Measurements from ENCODE around the gene GJB4. TPM values are rescaled to one million over a fixed set of nuclear protein-coding genes. Genes with fewer than 3 reads are reported as not detected.

Gene GJB4
- polyA plus RNA-seq (2012; ENCODE audit: low read depth, missing spikeins): not detected

DNA sequence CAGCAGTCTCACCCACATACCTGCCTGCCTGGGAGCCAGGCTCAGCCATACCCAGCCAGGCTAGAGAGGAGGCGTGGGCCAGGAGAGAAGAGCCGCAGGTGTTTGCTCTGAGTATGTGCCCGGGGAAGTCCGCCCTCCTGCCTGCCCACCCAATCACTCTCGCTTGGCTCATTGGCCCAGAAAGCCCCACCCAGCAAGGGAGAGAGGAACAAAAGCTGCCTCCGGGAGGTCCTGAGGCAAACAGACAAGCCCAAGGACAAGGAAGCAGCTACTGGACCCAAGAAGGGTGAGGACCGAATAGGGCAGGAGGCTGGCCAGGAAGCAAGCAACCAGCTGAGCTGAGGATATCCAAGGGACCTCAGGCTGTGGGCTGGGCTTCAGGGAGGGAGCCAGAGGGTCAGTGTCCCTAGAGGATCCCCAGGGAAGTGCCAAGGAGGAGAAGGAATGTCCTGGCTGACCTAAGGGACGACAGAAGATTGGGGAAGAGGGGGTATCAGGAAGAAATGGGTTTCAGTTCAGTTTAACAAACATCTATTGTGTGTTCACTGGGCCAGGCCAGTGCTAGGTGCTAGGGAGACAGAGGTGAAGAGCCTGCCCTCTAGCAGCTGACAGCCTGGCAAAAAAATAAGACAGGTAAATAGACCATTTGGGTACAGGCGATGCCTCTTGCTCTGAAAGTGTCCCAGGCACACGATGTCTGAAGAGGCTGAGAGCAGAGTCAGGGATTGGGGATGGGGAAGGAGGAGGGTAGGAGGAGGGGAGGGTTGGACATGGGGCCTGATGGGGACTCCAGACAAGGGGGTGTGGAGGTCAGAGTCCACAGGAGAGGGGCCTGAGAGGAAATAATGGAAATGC, at the start of gene GJB4:
Gene GJB4 (plus strand): TSS at position 238 of the 855 bp plus-strand sequence. CDS start 1,515 bp downstream, outside the sequence.
- DNase-seq (ENCODE audit: insufficient read length, low spot score) (no peak), FAIRE-seq (no peak)
- TF ChIP-seq POLR2A (IDR thresholded peaks at IDR 0.05; ENCODE audit: low read depth, low read length): no peak
- TF ChIP-seq POLR2AphosphoS5 (IDR thresholded peaks at IDR 0.05; ENCODE audit: low read depth, low read length): no peak
- no peak for TF ChIP-seq SPI1 (IDR thresholded peaks at IDR 0.05; ENCODE audit: low read depth, low read length)
- no peak for TF ChIP-seq PAX5 (IDR thresholded peaks at IDR 0.05; ENCODE audit: insufficient read depth, low read length, severe bottlenecking)
- no peak for TF ChIP-seq POU2F2 (IDR thresholded peaks at IDR 0.05; ENCODE audit: low read depth, low read length)
- TF ChIP-seq TAF1 (IDR thresholded peaks at IDR 0.05; ENCODE audit: low read depth, low read length): no peak

DNA sequence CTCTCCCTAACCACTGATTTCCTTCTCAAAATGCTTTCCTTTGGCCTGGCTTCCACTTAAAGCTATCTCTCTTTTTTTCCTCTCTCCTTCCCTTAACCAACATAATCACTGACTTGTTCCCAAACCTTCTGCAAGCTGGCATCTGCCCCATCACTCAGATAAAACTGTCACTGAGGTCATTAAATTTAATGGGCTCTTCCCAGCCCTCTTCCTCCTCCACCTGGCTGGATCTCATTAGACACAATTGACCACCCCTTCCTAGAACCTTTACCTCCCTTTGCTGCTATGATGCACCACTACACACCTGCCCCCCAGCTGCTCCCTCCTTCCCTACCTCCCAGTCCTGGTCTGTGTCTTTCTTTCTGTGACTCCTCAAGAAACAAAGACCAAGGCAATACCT, 48.7 kb upstream of the GJB4 start:
- FAIRE-seq (no peak), DNase-seq (ENCODE audit: insufficient read length, low spot score) (no peak)

DNA sequence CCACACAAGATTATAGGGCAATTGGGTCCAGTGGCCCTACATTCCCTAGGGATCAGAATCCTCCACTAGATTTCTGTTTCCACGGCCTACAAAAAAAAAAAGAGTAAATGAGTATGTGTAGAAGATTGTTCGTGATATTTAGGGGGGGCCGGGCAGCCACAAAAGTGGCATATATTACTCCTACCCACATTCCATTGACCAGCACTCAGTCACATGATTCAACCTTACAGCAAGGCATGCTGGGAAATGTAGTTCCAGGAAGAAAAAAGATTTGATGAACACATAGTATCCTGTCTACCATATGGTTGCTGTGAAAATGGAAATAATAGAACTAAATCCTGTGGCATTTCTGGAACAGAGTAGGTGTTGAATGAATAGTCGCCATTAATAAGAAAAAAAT, 48.1 kb upstream of the GJB4 start:
- no peak for TF ChIP-seq SPI1 (IDR thresholded peaks at IDR 0.05; ENCODE audit: low read depth, low read length)
- TF ChIP-seq POU2F2 (IDR thresholded peaks at IDR 0.05; ENCODE audit: low read depth, low read length): no peak
- no peak for TF ChIP-seq PAX5 (IDR thresholded peaks at IDR 0.05; ENCODE audit: insufficient read depth, low read length, severe bottlenecking)
- no peak for TF ChIP-seq POLR2A (IDR thresholded peaks at IDR 0.05; ENCODE audit: low read depth, low read length)
- TF ChIP-seq TAF1 (IDR thresholded peaks at IDR 0.05; ENCODE audit: low read depth, low read length): no peak
- TF ChIP-seq POLR2AphosphoS5 (IDR thresholded peaks at IDR 0.05; ENCODE audit: low read depth, low read length): no peak
- DNase-seq (ENCODE audit: insufficient read length, low spot score): no peak
- no peak for FAIRE-seq

More for the DNA sequence above, 48.7 kb upstream of the GJB4 start:
- no peak for TF ChIP-seq SPI1 (IDR thresholded peaks at IDR 0.05; ENCODE audit: low read depth, low read length)
- TF ChIP-seq POU2F2 (IDR thresholded peaks at IDR 0.05; ENCODE audit: low read depth, low read length): no peak
- TF ChIP-seq TAF1 (IDR thresholded peaks at IDR 0.05; ENCODE audit: low read depth, low read length): no peak
- no peak for TF ChIP-seq PAX5 (IDR thresholded peaks at IDR 0.05; ENCODE audit: insufficient read depth, low read length, severe bottlenecking)
- TF ChIP-seq POLR2A (IDR thresholded peaks at IDR 0.05; ENCODE audit: low read depth, low read length): no peak
- no peak for TF ChIP-seq POLR2AphosphoS5 (IDR thresholded peaks at IDR 0.05; ENCODE audit: low read depth, low read length)

DNA sequence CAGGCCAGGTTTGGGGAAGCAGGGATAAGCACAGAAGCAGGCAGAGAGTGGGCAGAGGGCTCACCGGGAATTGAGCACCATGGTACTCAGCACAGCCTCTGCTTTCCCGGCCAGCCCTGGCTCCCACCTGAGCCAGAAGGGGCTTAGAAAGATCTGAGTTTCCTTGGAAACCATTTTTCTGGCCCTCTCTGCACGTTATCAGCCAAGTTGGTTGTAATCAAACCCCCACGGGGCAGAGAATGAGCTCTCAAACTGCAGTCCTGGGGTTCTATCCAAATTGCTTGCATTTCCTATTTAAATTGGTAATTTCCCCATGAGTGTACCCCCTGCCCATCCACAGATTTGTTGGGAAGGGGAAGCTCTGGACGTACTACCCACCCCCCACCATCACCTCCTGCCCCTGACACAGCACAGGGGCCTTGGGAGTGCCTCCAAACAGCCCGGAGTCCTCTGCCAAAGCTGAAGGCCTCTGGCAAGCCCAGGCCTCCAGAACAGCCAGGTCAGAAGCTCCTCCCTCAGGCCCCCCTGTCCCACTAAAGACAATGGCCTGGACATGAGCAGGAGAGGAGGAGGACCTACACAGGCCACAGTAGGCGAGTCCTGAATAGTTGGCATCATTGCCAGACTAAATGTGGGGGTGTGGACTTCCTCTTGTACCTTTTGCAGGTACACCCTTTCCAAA, 47.4 kb upstream of the GJB4 start:
- no peak for DNase-seq (ENCODE audit: insufficient read length, low spot score)
- no peak for FAIRE-seq
- no peak for TF ChIP-seq POLR2A (IDR thresholded peaks at IDR 0.05; ENCODE audit: low read depth, low read length)
- TF ChIP-seq POU2F2 (IDR thresholded peaks at IDR 0.05; ENCODE audit: low read depth, low read length): no peak
- TF ChIP-seq POLR2AphosphoS5 (IDR thresholded peaks at IDR 0.05; ENCODE audit: low read depth, low read length): no peak
- no peak for TF ChIP-seq PAX5 (IDR thresholded peaks at IDR 0.05; ENCODE audit: insufficient read depth, low read length, severe bottlenecking)
- no peak for TF ChIP-seq SPI1 (IDR thresholded peaks at IDR 0.05; ENCODE audit: low read depth, low read length)
- TF ChIP-seq TAF1 (IDR thresholded peaks at IDR 0.05; ENCODE audit: low read depth, low read length): no peak

DNA sequence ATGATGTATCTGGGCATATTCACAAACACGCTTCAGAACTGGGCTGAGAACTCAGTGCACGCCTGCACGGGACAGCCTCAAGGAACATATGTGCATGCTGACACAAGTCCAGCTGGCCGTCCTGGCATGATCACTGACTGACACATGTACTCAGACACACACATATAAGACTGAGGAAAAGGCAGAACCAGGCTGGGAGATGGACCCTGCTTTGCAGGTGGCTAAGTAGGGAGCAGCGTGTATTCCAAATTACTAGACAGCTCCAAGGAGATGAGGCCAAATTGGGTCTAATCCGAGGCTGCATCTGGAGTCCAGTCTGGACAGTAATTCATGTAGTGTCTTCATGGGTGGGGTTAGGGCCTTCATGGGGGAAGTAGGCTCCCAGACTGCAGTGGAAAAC, 46.1 kb upstream of the GJB4 start:
- DNase-seq (ENCODE audit: insufficient read length, low spot score) (no peak), FAIRE-seq (no peak)
- TF ChIP-seq SPI1 (IDR thresholded peaks at IDR 0.05; ENCODE audit: low read depth, low read length) (no peak), POLR2AphosphoS5 (IDR thresholded peaks at IDR 0.05; ENCODE audit: low read depth, low read length) (no peak), POLR2A (IDR thresholded peaks at IDR 0.05; ENCODE audit: low read depth, low read length) (no peak), PAX5 (IDR thresholded peaks at IDR 0.05; ENCODE audit: insufficient read depth, low read length, severe bottlenecking) (no peak), POU2F2 (IDR thresholded peaks at IDR 0.05; ENCODE audit: low read depth, low read length) (no peak), TAF1 (IDR thresholded peaks at IDR 0.05; ENCODE audit: low read depth, low read length) (no peak)

DNA sequence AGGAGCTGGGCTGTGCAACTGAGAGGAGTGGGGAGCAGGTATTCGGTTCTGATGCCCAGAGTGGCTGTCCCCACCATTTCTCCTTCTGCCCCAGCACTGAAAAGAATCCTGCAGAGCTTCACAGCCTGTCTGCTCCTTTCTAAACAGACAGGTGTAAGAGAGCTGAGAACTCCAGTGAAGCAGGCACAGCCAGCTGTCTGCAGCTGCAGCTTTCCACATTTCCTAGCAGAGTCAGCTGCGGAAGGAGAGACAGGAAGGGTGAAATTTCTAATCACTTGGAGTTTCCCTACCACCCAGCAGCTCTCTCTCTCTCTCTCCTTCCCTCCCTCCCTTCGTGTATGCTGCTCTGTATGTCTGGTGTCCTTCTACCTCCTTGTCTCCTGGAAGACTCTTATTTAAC, 45.2 kb upstream of the GJB4 start:
- no peak for FAIRE-seq
- TF ChIP-seq PAX5 (IDR thresholded peaks at IDR 0.05; ENCODE audit: insufficient read depth, low read length, severe bottlenecking) (no peak), POLR2A (IDR thresholded peaks at IDR 0.05; ENCODE audit: low read depth, low read length) (no peak), POU2F2 (IDR thresholded peaks at IDR 0.05; ENCODE audit: low read depth, low read length) (no peak), SPI1 (IDR thresholded peaks at IDR 0.05; ENCODE audit: low read depth, low read length) (no peak), POLR2AphosphoS5 (IDR thresholded peaks at IDR 0.05; ENCODE audit: low read depth, low read length) (no peak), TAF1 (IDR thresholded peaks at IDR 0.05; ENCODE audit: low read depth, low read length) (no peak)

DNA sequence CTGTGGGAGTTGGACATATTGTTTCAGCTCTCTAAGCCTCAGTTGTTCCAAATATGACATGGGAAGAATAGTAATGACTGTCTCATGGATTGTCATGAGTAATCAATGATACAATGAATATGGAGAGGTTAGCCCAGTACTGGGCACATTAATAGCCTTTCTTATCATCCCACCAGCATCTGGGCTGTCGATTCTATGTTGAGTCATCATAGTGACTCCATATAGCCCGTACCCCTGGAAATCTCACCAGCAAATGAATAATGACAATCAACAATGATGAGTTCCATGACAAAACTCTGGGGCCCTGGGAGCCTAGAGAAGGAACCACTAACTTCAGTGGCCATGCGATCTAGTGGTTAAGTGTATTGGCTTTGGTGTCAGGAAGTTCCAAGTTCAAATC, 44.4 kb upstream of the GJB4 start:
- no peak for DNase-seq (ENCODE audit: insufficient read length, low spot score)
- no peak for FAIRE-seq
- TF ChIP-seq TAF1 (IDR thresholded peaks at IDR 0.05; ENCODE audit: low read depth, low read length) (no peak), SPI1 (IDR thresholded peaks at IDR 0.05; ENCODE audit: low read depth, low read length) (no peak), PAX5 (IDR thresholded peaks at IDR 0.05; ENCODE audit: insufficient read depth, low read length, severe bottlenecking) (no peak), POU2F2 (IDR thresholded peaks at IDR 0.05; ENCODE audit: low read depth, low read length) (no peak), POLR2AphosphoS5 (IDR thresholded peaks at IDR 0.05; ENCODE audit: low read depth, low read length) (no peak), POLR2A (IDR thresholded peaks at IDR 0.05; ENCODE audit: low read depth, low read length) (no peak)

More for the DNA sequence above, 45.2 kb upstream of the GJB4 start:
- no peak for DNase-seq (ENCODE audit: insufficient read length, low spot score)

DNA sequence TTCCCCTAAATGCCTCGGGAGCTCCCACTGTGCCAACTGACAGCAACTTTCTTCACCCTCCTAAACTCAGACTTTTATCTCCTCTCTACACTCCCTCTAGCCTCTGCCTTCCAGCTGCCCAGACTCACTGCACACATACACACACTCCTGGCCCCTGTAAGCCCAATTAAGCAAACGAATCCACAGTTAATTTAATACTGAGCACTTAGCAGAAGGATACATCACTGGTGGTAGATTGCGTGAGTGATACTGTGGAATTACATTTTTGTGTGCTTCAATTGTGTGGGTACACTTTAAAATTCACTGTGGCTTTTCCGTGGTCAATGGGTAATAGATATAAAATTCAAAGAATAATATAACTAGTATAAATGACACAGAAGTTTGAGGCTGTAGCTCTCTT, 38.3 kb upstream of the GJB4 start:
- no peak for FAIRE-seq
- no peak for TF ChIP-seq POLR2A (IDR thresholded peaks at IDR 0.05; ENCODE audit: low read depth, low read length)
- no peak for TF ChIP-seq POU2F2 (IDR thresholded peaks at IDR 0.05; ENCODE audit: low read depth, low read length)
- TF ChIP-seq POLR2AphosphoS5 (IDR thresholded peaks at IDR 0.05; ENCODE audit: low read depth, low read length): no peak
- TF ChIP-seq SPI1 (IDR thresholded peaks at IDR 0.05; ENCODE audit: low read depth, low read length): no peak
- no peak for TF ChIP-seq PAX5 (IDR thresholded peaks at IDR 0.05; ENCODE audit: insufficient read depth, low read length, severe bottlenecking)
- no peak for TF ChIP-seq TAF1 (IDR thresholded peaks at IDR 0.05; ENCODE audit: low read depth, low read length)
- DNase-seq (ENCODE audit: insufficient read length, low spot score): no peak

Measured in GM12891 (cell line).